DLD1 (cell line): ENCODE results near the gene PAF1.
"Not testable (repeated sequence)": the region's sequence is repeated elsewhere in the genome, so short reads cannot be mapped to it uniquely, and the experiment has no call there.

Source experiments
- in situ Hi-C: cut with HindIII; loops from 2 replicates; pipeline ENCODE4 v1.10.0; 2017; ENCODE audit warnings: low sequenced_read_pairs

Gene PAF1

DNA sequence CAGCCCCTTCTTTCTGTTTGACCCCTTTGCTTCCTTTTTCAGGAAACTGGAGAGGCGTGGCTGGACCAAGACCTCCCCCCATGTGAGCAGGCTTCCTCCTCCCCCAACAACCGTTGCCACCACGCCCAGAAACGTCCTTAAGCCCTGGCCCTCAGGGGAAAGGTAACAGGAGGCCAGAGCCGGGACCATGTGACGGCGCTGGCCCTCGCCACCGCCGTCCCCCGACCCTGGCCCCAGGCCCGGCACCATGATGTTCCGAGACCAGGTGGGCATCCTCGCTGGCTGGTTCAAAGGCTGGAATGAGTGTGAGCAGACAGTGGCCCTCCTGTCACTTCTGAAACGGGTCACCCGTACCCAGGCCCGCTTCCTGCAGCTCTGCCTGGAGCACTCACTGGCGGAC, 34.3 kb downstream of the PAF1 start:
- in situ Hi-C loops: no loop called here

DNA sequence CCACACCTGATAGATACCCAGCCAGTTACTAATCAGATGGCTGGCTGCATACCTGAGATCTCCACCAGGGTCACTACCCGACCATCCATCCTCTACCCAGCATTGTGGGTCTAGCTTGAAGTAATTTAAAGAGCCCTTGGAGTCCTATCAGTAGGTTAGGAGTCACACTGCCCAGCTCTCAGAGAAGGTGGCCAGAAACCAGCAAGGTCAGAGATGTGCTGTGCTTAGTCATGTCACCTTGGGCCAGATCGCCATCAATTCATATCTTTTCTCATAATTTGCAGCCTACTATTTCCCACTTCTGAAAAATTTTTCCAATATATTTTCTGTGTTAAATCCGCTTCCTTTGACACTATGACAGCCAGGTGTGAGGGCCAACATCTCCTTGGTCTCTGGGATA, 34.8 kb downstream of the PAF1 start:
- in situ Hi-C loops: no loop called here

DNA sequence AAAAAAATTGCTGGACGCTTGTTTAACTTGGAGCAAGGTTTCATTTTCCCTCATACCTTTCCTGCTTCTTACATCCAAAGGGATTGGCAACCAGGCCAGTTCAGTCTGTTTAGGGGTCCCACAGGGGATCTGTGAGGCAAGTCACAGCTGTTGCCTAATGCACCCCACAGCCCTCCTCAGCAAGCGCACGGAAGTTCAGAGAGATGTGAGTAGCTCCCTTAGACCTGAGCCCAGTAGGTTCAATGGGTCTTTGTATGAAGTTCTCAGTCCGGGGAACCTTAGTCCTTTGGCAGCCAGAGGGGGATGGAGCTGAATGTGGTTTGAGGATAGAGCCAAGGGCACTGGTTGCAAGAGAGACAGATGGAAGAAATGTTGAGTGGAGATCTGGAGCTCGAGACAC, 35.7 kb downstream of the PAF1 start:
- in situ Hi-C loops: no loop called here

DNA sequence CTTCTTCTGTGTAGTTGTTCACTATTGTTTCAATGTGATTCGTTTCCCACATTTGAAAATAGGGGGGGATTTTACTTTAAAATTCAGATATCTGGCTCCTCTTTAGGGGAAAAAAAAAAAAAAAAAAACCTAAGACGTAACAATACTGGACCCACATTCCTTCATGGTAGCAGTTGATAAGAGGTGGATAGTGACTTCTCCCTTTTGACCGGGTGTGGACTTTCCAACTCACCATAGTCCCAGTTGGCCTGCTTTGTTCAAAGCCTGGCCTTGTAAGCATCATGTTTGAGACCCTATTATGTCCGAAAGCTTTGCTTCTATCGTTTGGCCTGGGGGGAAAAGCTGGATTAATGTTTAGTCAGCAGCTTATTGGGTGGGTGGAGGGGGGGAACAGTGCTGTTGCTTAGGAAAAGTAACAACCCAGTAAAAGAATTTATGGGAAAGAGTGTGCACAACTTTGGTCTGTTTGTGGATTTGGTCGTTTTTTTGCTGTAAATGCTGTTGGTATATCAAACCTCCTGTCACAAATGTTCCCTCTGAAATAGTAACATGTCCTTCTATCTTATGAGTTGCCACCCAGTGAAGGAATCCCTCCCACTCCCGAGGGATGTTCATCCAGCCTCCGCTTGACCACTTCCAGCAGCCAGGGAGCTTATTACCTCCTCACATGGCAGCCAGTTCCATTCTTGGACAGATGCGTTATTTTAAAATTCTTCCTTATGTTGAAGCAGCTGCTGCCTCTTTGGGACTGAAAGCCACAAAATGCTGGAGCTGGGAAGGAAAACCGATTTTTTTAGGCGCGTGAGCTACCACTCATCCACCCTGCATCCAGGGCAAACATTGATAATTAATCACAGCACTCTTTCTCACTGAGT, 38.3 kb downstream of the PAF1 start:
- in situ Hi-C loops: no loop called here

DNA sequence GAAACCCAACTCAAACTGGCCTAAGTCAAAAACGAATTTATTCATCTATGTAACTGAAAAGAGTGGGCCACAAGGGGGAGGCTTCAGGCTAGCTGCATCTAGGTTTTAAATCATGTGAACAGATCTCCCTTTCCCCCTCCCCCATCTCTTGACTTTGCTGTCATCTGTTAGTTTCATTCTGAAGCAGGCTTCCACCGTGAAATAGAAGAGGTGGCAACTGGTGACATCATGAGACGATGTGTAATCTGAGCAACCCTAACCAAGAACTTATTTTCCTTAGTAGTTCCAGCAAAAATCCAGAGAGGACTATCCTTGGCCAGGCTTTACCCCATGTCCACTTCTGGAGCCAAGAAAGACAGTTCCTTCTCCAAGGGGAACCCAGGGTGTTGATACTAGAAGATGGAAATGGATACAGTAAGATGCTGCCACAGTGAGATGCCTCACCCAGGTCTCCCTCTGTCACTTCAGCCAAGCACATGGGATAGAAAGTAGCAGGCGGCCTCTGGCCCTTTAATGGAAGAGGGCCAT, 39.3 kb downstream of the PAF1 start:
- in situ Hi-C loops: no loop called here

DNA sequence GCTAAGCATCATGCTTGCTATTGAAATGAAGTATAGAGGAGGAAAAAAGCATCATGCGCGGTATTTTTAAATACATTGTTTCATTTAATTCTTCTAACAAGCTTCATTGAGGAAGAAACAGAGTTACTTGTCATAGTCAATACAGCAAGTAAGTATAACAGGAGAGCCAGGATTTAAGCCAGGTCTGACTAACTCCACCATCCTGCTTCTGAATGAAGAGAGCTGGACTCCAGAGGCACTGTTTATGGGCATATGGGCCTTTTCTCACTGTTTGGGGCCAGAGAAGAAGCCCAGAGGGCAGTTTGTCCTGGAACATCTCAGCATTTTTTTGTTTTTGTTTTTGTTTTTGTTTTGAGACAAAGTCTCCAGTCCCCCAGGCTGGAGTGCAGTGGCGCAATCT, 40.8 kb downstream of the PAF1 start:
- in situ Hi-C loops: no loop called here

DNA sequence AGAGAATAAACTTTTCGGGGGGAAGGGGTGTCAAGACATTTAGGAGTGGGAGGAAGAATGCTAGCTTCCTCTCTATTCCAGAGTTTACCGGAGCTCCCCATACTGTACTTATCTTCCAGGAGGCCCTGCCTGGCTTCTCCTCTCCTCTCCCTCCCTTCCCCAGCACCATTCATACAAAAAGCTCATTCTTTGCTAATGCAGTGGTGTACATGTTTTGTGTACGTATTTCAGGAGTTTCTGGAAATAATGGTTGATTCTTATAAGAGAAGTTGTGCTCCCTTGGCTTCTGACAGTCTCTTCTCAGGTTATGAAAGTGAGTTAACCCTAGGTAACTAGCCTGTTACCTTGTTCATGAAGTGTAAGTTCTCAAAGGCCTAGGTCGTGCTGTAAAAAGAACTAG, 41.6 kb downstream of the PAF1 start:
- in situ Hi-C loops: no loop called here

DNA sequence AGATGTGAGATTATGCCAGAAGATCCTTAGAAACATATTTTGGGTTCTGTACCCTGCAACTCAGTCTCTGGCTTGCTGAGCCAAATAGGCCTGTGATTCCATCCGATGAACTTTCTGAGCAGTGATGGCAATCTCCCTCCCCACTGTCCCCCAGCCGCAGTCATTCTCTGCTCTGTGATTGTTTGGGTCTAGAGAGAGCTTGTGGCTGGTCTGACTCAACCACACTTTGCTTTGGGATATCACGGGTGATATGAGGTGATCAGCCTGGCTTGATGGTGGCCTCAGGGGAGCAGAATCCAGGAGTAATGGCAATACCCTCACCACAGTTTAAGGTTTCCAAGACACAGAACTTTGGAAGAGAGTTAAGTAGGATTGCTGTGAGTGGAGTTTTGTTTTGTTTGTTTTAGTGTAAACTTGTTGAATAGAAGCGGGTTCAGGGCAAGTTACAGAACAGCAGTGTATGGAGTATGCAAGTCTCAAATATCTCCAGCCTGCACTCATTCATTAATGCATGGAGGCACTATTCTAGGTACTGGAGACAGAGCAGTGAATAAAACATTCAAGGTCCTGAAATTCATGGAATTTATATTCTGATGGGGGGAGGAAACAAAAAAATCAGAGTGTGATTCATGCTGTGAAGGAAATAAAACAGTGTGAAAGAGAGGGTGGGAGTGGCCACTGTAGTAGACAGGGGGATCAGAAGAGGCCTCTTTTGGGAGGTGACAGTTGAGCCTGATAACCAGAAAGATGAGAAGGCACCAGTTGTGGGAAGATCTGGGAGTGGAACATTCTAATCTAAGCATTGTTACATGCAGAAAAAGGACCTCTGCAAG, 43.4 kb downstream of the PAF1 start:
- in situ Hi-C loops: no loop called here

DNA sequence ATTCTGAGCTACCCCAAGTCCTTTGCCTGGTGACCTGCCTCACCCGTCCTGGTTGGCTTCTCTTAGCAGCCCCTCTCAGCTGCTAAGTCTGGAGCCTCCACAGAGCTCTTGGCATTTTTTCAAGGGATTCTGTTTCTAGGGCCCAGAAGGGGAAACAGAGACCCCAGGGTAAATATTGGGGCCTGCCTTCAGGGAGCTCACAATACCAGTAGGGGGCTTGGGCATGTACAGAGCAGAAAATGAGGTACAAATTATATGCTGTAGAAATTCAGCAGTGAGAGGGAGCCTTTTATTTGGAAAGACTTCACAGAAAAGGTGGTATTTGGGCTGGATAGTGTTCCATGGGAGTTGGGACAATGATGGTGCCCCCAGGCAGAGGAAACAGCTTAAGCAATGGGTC, 45.0 kb downstream of the PAF1 start:
- in situ Hi-C loops: no loop called here

DNA sequence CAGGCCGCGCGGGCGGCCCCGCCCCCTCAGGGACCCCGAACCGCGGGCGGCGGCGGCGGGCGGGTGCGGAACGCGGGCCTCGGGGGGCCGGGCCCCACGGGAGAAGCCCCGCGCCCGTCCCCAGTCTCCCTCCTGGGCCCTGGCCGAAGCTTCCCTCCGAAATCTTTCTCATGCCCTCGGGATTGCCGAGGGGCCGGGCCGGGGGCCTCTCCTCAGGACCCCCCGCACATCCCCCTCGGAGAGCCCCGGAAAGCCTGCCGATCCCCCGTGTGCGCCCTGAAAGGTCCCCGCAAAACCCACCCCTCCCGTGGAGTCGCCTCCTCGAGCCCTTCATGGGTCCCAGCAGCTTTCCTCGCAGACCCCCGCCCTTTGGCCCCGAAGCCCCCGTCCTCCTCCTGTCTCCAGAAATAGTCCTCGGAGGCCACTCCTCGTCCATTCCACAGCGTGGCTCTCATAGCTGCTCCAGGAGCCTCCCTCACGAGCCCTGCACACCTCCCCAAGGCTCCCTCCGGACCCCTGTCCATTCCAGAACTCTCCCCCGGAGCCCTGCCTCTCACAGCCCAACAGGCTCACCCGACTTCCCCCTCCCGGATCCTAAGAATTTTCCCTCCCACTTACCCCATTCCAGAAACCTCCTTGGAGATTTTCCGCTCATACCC, 48.1 kb downstream of the PAF1 start:
- in situ Hi-C loops: no loop called here

DNA sequence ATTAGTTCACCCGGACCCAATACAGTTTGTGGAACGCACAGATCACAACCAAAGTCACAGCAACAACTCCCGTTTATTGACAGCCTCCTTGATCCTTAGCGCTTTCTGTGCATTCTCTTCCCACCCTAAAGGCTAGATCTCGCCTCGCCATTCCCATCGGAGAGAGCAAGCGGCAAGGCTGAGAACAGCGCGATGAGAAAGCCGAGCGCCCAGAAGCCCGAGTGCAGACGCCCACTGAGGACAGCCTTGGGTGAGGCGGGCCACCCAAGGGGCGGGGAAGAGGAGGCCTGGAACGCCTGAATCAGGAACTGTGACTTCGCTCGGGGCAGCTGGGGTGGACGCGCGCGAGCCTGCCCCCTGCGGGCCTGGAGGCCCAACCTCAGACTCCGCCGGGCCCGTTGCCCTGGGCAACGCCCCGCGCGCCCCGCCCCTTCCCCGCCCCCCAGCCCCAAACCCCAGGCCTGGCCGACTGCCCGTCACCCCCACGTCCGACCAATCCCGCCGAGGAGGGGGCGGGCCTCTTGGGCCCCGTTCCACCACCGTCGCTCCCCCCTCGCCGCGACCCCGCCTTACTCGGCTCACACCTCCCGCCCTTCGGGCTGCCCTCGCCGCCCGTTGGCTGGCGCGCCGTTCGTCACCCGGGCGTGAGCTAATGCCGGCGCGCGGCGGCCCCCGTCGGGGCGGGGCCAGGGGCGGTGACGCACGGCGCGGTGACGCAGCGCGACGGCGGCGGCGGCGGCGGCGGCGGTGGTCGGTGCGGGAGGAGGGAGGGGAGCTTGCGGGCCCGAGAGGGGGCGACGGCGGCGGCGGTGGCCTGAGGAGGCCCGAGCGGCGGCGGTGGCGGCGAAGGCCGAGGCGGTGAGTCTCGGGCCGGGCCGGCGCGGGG, 48.9 kb downstream of the PAF1 start, which contains the start of gene SAMD4B:
Gene SAMD4B, plus strand, starts transcription at position 703 of the 886 bp plus-strand sequence. CDS start 14,473 bp downstream, outside the sequence.
- in situ Hi-C loops: no loop called here

DNA sequence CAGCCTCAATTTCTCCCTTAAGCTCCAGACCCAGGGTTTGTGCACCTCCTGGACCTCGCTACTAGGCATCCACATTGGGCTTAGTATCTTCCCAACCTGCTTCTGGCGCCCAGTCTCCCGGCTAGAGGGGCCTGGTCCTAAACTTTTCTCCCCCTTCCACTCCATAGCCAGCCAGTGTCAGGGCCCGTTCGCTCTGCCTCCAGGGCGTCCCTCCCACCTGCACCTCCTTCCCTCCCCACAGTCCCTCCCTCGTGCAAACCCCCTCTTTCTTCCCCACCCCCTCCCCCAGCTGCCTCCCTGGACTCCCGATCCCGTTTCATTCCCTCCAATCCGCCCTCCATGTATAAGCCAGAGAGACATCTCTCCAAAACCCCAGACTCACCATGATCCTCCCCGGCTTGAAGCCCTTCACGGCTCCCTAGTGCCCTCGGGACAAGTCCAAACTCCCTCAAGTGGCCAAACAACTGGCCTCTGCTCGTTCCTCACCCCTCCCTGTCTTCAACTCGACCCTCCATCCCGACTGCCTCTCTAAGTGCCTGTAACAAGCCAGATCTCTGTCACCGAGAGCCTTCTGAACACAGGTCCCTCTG, 49.7 kb downstream of the PAF1 start:
- in situ Hi-C loops: no loop called here

DNA sequence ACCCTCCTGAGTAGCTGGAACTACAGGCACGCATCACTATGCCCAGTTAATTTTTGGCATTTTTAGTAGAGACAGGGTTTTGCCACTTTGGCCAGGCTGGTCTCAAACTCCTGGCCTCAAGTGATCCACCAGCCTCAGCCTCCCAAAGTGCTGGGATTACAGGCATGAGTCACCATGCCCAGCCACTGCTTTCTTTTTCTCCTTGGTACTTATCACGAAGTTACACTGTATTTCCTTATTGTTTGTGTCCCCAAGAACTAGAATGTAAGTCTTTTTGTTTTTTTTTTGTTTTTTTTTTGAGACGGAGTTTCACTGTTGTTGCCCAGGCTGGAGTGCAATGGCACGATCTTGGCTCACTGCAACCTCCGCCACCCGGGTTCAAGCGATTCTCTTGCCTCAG, 50.8 kb downstream of the PAF1 start:
- in situ Hi-C loops: not testable (repeated sequence)

DNA sequence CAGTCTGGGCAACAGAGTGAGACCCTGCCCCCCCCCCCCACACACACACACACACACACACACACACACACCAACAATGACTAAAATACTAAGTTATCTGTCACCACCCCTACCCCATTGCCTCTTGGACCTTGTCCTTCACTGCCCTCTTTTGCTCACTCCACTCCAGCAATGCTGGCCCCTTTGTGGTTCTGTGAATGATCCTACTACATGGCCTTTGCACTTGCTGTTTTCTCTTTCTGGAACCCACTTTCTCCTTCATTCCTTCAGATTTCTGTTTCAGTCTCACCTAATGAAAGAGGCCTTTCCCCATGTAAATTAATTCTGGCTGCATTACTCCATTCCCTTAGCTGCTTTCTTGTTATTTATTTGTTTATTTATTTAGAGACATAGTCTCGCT, 51.2 kb downstream of the PAF1 start:
- in situ Hi-C loops: no loop called here

DNA sequence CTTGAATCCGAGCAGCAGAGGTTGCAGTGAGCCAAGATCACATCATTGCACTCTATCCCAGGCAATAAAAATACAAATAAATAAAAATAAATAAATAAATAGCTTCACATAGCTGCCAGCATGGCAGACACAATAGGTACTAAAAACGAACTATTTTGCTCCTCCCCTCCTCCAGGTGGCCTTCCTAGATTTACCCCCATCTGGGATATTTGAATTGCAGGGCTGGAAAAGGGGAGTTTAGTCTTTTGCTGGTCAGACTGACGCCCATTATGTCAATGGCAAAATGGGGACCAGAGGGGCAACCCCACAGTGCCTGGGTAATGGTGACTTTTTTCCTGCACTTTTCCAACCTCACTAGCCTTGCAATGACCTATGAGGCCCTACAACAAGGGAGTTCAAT, 54.4 kb downstream of the PAF1 start:
- in situ Hi-C loops: no loop called here
